A549 (cell line): ENCODE measurements around the gene DCLK1. TPM values are rescaled to one million over a fixed set of nuclear protein-coding genes. Genes with fewer than 3 reads are reported as not detected.

Experiments used
- ATAC-seq, 2 experiments: fragments of 200-7000 bp in 1 of 2; fragments of >200 bp in 1 of 2; cut with Nextera tagmentation in 1 of 2; cut with Tn5 transposase in 1 of 2; 3 replicates each; pipeline versions ENCODE4 v1.8.0 to v1.9.1; 2018 to 2020; ENCODE audit warnings: mild to moderate bottlenecking in 1 of 2, moderate library complexity in 1 of 2
- CTCF ChIA-PET: fragments of 300-600 bp; sonication (Branson Sonifier 250); formaldehyde crosslinking; extraction: SDS; loops from one replicate; lab custom pipeline; 2021; ENCODE audit warnings: antibody characterized with exemption, inconsistent platforms; lab: Yijun Ruan, JAX
- POLR2A ChIA-PET: fragments of 350-600 bp; formaldehyde crosslinking; extraction: SDS; loops from one replicate; lab custom pipeline; 2021; ENCODE audit warnings: antibody characterized with exemption, inconsistent platforms; lab: Yijun Ruan, JAX
- DNase-seq, 2 experiments: peaks; one replicate each; pipeline versions ENCODE4 v3.0.0 to v3.0.0-alpha.2; 2011 to 2016; ENCODE audit warnings: low read depth in 1 of 2, low spot score in 1 of 2
- FAIRE-seq: peaks from 2 replicates; lab custom pipeline; 2011; peaks lifted over from hg19 to GRCh38; lab: Jason Lieb, UNC
- H3K27ac ChIP-seq, 2 experiments: fragments of >200 bp; sonication (Bioruptor Twin); formaldehyde crosslinking; 3 replicates each; pipeline ENCODE4 v1.5.1; 2016 to 2017
- H3K4me1 ChIP-seq: fragments of >200 bp; sonication (Bioruptor Twin); formaldehyde crosslinking; 3 replicates; pipeline ENCODE4 v1.6.1; 2016
- H3K4me2 ChIP-seq: fragments of >200 bp; sonication (Bioruptor Twin); formaldehyde crosslinking; 3 replicates; pipeline ENCODE4 v1.6.1; 2016
- H3K4me3 ChIP-seq: fragments of >200 bp; sonication (Bioruptor Twin); formaldehyde crosslinking; 3 replicates; pipeline ENCODE4 v1.5.1; 2016
- H3K9me3 ChIP-seq: fragments of >200 bp; sonication (Bioruptor Twin); formaldehyde crosslinking; 3 replicates; pipeline ENCODE4 v1.6.1; 2016
- CHD2 ChIP-seq: fragments of 150-350 bp; IDR thresholded peaks from 2 replicates; pipeline ENCODE4 v1.6.1; 2014; ENCODE audit warnings: low read length; ENCODE audit not compliant: partially characterized antibody
- EP300 ChIP-seq, 2 experiments: fragments of >200 bp; sonication (Bioruptor Twin); formaldehyde crosslinking; IDR thresholded peaks; 2 replicates in 1 of 2; 3 replicates in 1 of 2; pipeline ENCODE4 v1.6.1; 2016 to 2017
- ESRRA ChIP-seq: fragments of 150-350 bp; IDR thresholded peaks from 2 replicates; pipeline ENCODE4 v1.6.1; 2014; ENCODE audit warnings: mild to moderate bottlenecking, low read length, borderline replicate concordance
- FOSB ChIP-seq: fragments of 250-450 bp; sonication (Bioruptor Pico); IDR thresholded peaks from 2 replicates; pipeline ENCODE4 v1.5.0; 2020; ENCODE audit warnings: mild to moderate bottlenecking, moderate library complexity
- GATA3 ChIP-seq: IDR thresholded peaks from 2 replicates; pipeline ENCODE4 v1.6.1; 2012; ENCODE audit warnings: borderline replicate concordance
- HEYL ChIP-seq: fragments of 250-450 bp; sonication (Bioruptor Pico); IDR thresholded peaks from 2 replicates; pipeline ENCODE4 v1.8.0; 2021; ENCODE audit warnings: mild to moderate bottlenecking, moderate library complexity
- JUN ChIP-seq, 2 experiments: fragments of >200 bp; sonication (Bioruptor Twin); formaldehyde crosslinking; IDR thresholded peaks; 2 replicates in 1 of 2; 3 replicates in 1 of 2; pipeline ENCODE4 v1.6.1; 2016 to 2017
- JUNB ChIP-seq: fragments of >200 bp; sonication (Bioruptor Twin); formaldehyde crosslinking; IDR thresholded peaks from 2 replicates; pipeline ENCODE4 v1.6.1; 2016
- MAZ ChIP-seq: fragments of 150-350 bp; IDR thresholded peaks from 2 replicates; pipeline ENCODE4 v1.6.1; 2014; ENCODE audit warnings: antibody characterized with exemption, low read depth, low read length, borderline replicate concordance
- MYC ChIP-seq: IDR thresholded peaks from 2 replicates; pipeline ENCODE4 v1.6.1; 2012; ENCODE audit warnings: mild to moderate bottlenecking, inconsistent platforms, low read length, improper control_type of control experiment, borderline replicate concordance
- NFE2L2 ChIP-seq: fragments of 150-350 bp; conservative IDR thresholded peaks from 2 replicates; pipeline ENCODE4 v1.6.1; 2014; ENCODE audit warnings: low read length
- NPAS2 ChIP-seq: fragments of 250-450 bp; sonication (Bioruptor Pico); IDR thresholded peaks from 2 replicates; pipeline ENCODE4 v1.8.0; 2022; ENCODE audit warnings: mild to moderate bottlenecking, moderate library complexity, borderline replicate concordance
- PHF8 ChIP-seq: fragments of 200-600 bp; sonication (generic); IDR thresholded peaks from 2 replicates; pipeline ENCODE4 v1.6.1; 2016; ENCODE audit warnings: low read depth, mild to moderate bottlenecking, antibody characterized with exemption, moderate library complexity, borderline replicate concordance
- POLR2A ChIP-seq: IDR thresholded peaks from 2 replicates; pipeline ENCODE4 v1.6.1; 2012; ENCODE audit warnings: mild to moderate bottlenecking, low read length
- POLR2AphosphoS2 ChIP-seq: conservative IDR thresholded peaks from 2 replicates; pipeline ENCODE4 v1.6.1; 2012; ENCODE audit warnings: low read length, improper control_type of control experiment, inconsistent platforms
- RAD21 ChIP-seq, 2 experiments: fragments of >200 bp in 1 of 2; sonication (Bioruptor Twin) in 1 of 2; formaldehyde crosslinking in 1 of 2; IDR thresholded peaks in 1 of 2; conservative IDR thresholded peaks in 1 of 2; 2 replicates in 1 of 2; 3 replicates in 1 of 2; pipeline ENCODE4 v1.6.1; 2012 to 2018; ENCODE audit warnings: inconsistent platforms in 1 of 2
- RCOR1 ChIP-seq: fragments of 150-350 bp; IDR thresholded peaks from 2 replicates; pipeline ENCODE4 v1.6.1; 2014; ENCODE audit warnings: antibody characterized with exemption, low read length, low read depth
- RFX5 ChIP-seq: fragments of 450-650 bp; IDR thresholded peaks from 2 replicates; pipeline ENCODE4 v1.7.1; 2014; ENCODE audit warnings: antibody characterized with exemption, mild to moderate bottlenecking, moderate library complexity
- ZNF302 ChIP-seq: fragments of 250-450 bp; sonication (Bioruptor Pico); IDR thresholded peaks from 2 replicates; pipeline ENCODE4 v1.9.0; 2021; ENCODE audit warnings: inconsistent platforms, mild to moderate bottlenecking, moderate library complexity
- WGBS: methylation state at CpG from one replicate; pipeline ENCODE4 v1.1.6; 2017; ENCODE audit errors: missing lambda C conversion rate; 5-methylcytosine and 5-hydroxymethylcytosine counted together
- polyA plus RNA-seq, 4 experiments: library from polyadenylated mRNA; depleted of rRNA in 3 of 4; stranded (reverse); fragments of >200 nt; fragmentation: RNase III in 1 of 4; extraction: RNeasy Plus Mini Kit Qiagen cat#74134 plus additional on column Dnase treatment in 1 of 4; gene quantifications; 2 replicates in 3 of 4; 3 replicates in 1 of 4; pipeline ENCODE4 v1.2.3, GENCODE V29; 2011 to 2017
- TF ChIP-seq, protein P1 (sequence below): IDR thresholded peaks from 2 replicates; pipeline ENCODE4 v1.6.1; 2012
- TF ChIP-seq, protein P2 (sequence below): fragments of 250-450 bp; sonication (Bioruptor Pico); IDR thresholded peaks from 2 replicates; pipeline ENCODE4 v1.5.0; 2020; ENCODE audit warnings: low read depth, mild to moderate bottlenecking, moderate library complexity
- TF ChIP-seq, protein P3 (sequence below): fragments of >200 bp; sonication (Bioruptor Twin); formaldehyde crosslinking; IDR thresholded peaks from 3 replicates; pipeline ENCODE4 v1.5.1; 2016
- TF ChIP-seq, protein P4 (sequence below): fragments of 450-650 bp; IDR thresholded peaks from 2 replicates; pipeline ENCODE4 v1.6.1; 2014; ENCODE audit warnings: antibody characterized with exemption
- TF ChIP-seq, protein P5 (sequence below): fragments of 200-600 bp; sonication (generic); IDR thresholded peaks from 2 replicates; pipeline ENCODE4 v1.6.1; 2016; ENCODE audit warnings: antibody characterized with exemption, mild to moderate bottlenecking, moderate library complexity
- TF ChIP-seq, protein P6 (sequence below): fragments of >200 bp; sonication (Bioruptor Twin); formaldehyde crosslinking; IDR thresholded peaks from 2 replicates; pipeline ENCODE4 v1.6.1; 2016

DCLK1 gene
- polyA plus RNA-seq, 2 of the 4 experiments (the other 2 are of a cell fraction) = 0.13 to 0.21 TPM

DNA sequence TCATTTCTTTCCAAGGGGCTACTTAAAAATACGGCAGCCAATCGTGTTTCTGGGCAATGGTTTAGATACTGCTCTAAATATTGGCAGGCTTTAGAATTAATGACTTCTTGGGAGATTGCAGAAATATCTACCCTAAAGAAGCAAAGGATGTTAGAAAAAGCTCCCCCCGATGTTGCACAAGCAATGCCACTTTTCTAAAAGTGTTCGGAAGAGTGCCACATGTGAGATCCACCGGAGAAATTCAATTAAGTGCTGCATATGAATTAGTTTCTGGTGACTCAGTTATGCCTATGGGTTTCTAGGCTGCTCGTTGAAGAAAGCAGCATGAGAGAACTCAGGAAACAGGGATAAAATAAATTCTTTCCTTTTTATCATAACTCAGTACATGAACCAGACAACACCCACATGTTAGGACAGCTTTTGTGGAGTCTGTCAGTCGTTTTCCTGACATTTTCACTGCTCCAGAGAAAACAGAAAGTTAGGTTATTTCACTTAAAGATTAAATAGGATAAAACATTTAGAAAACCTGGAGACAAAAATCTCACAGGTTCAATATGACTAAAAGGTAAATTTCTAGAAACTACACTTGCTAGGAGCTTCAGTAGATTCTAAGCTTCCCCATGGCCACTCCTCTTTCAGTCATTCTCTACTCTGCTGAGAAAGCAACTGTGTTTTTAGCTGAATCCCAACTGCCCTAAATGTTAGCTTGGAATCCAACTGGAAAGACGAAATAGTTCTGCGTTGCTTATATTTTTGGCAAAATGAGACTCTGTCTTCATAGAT is 244.7 kb downstream of the DCLK1 start (continued):
- TF ChIP-seq, protein P1, sequence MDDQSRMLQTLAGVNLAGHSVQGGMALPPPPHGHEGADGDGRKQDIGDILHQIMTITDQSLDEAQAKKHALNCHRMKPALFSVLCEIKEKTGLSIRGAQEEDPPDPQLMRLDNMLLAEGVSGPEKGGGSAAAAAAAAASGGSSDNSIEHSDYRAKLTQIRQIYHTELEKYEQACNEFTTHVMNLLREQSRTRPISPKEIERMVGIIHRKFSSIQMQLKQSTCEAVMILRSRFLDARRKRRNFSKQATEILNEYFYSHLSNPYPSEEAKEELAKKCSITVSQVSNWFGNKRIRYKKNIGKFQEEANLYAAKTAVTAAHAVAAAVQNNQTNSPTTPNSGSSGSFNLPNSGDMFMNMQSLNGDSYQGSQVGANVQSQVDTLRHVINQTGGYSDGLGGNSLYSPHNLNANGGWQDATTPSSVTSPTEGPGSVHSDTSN = no peak

DNA sequence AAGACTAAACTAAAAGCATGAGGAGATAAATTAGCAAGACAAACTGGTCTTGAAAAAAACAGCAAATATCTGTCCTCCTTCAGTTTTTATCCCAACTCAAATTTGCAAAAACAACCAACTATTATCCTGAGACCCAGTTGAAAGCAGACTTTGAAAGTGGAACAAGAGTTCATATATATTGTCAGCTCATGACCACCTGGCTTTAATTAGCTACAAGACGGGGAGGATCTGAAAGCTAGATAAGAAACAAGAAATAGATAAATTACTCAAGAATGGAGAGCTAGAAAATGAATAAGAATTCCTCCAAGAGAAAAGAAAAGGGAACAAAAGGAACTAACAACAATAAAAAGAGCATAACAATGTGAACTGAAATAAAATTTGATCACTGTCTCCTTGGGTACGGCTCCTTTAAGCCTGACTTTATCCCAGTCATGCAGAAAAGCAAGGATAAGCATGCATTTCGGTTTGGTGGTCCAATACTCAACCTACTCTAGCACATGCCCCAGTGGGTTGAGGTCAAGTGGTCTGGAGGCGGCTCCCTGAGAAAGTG is 246.9 kb downstream of the DCLK1 start:
- no peak for FAIRE-seq
- CTCF ChIA-PET = interaction anchor here (0.7 kb wide), 1 partner anchor 95 kb away, joined by 3 read pairs; no protein-coding TSS in a partner anchor
- no peak for ATAC-seq
- Histone ChIP-seq H3K27ac (no peak overlapping the region), H3K9me3 (no peaks in the 10 kb centered on the region), H3K4me2 (no peak overlapping the region), H3K4me1 (no peaks in the 10 kb centered on the region), H3K4me3 (no peak overlapping the region)
- WGBS = 39% methylated on average over 4 of the region's 4 CpGs
- TF ChIP-seq MAZ (no peak), NFE2L2 (no peak), NPAS2 (CRISPR knock-in tag) (no peak), MYC (no peak), POLR2AphosphoS2 (no peak), HEYL (CRISPR knock-in tag) (no peak), FOSB (CRISPR knock-in tag) (no peak), POLR2A (no peak), RAD21 (conservative IDR thresholded peaks at IDR 0.05 in 1 of 2, IDR thresholded peaks at IDR 0.05 in 1 of 2) (no peak), EP300 (IDR thresholded peaks at IDR 0.05) (no peak), JUNB (no peak), ESRRA (no peak), ZNF302 (CRISPR knock-in tag) (no peak), RCOR1 (no peak), RFX5 (no peak), JUN (IDR thresholded peaks at IDR 0.05) (no peak), CHD2 (no peak)
- TF ChIP-seq, protein P2, sequence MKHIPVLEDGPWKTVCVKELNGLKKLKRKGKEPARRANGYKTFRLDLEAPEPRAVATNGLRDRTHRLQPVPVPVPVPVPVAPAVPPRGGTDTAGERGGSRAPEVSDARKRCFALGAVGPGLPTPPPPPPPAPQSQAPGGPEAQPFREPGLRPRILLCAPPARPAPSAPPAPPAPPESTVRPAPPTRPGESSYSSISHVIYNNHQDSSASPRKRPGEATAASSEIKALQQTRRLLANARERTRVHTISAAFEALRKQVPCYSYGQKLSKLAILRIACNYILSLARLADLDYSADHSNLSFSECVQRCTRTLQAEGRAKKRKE (CRISPR knock-in tag) = no peak
- TF ChIP-seq, protein P3, sequence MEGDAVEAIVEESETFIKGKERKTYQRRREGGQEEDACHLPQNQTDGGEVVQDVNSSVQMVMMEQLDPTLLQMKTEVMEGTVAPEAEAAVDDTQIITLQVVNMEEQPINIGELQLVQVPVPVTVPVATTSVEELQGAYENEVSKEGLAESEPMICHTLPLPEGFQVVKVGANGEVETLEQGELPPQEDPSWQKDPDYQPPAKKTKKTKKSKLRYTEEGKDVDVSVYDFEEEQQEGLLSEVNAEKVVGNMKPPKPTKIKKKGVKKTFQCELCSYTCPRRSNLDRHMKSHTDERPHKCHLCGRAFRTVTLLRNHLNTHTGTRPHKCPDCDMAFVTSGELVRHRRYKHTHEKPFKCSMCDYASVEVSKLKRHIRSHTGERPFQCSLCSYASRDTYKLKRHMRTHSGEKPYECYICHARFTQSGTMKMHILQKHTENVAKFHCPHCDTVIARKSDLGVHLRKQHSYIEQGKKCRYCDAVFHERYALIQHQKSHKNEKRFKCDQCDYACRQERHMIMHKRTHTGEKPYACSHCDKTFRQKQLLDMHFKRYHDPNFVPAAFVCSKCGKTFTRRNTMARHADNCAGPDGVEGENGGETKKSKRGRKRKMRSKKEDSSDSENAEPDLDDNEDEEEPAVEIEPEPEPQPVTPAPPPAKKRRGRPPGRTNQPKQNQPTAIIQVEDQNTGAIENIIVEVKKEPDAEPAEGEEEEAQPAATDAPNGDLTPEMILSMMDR = no peak
- POLR2A ChIA-PET = no interaction called here
- DNase-seq = no peak

DNA sequence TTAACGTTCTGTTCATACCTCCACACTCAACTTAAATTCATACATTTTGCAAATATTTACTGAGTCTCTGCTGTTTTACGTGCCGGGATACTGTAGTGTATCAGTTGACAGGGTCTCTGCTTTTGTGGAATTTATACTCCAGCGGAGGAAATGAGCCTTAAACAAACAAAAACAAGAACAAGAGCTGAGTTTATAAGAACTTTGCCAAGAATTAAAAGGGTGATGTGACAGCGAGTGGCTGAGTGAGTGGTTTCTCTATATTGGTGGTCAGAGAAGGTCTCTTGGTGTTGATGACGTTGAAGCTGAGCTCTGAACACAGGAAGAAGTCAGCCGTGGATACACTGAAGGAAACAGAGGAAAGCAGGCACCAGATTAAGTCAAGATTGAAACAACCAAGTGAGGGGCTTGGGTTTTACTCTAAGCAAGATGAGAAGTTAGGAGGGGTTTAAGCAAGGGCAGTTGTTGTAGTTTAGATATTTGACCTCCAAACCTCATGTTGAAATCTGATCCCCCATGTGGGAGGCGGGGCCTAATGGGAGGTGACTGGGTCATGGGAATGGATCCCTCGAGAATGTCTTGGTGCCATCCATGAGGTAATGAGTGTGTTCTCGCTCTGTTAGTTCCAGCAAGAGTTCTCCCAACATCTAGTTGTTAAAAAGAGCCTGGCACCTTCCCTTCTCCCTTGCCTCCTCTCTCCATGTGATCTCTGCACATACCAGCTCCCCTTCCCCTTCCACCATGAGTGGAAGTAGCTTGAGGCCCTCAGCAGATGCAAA is 248.3 kb downstream of the DCLK1 start:
- no peaks in the 10 kb centered on the region for H3K9me3 ChIP-seq
- 24% methylated on average over 10 of the region's 10 CpGs for WGBS
- no peak for FAIRE-seq
- H3K27ac ChIP-seq = no peak overlapping the region
- H3K4me2 ChIP-seq = no peak overlapping the region
- H3K4me1 ChIP-seq = no peaks in the 10 kb centered on the region
- no peak for DNase-seq
- no peak overlapping the region for H3K4me3 ChIP-seq
- CTCF ChIA-PET = no interaction called here
- ATAC-seq = no peak
- POLR2A ChIA-PET = no interaction called here
- TF ChIP-seq, protein P4, sequence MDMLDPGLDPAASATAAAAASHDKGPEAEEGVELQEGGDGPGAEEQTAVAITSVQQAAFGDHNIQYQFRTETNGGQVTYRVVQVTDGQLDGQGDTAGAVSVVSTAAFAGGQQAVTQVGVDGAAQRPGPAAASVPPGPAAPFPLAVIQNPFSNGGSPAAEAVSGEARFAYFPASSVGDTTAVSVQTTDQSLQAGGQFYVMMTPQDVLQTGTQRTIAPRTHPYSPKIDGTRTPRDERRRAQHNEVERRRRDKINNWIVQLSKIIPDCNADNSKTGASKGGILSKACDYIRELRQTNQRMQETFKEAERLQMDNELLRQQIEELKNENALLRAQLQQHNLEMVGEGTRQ = no peak
- no peak for TF ChIP-seq GATA3
- TF ChIP-seq, protein P5, sequence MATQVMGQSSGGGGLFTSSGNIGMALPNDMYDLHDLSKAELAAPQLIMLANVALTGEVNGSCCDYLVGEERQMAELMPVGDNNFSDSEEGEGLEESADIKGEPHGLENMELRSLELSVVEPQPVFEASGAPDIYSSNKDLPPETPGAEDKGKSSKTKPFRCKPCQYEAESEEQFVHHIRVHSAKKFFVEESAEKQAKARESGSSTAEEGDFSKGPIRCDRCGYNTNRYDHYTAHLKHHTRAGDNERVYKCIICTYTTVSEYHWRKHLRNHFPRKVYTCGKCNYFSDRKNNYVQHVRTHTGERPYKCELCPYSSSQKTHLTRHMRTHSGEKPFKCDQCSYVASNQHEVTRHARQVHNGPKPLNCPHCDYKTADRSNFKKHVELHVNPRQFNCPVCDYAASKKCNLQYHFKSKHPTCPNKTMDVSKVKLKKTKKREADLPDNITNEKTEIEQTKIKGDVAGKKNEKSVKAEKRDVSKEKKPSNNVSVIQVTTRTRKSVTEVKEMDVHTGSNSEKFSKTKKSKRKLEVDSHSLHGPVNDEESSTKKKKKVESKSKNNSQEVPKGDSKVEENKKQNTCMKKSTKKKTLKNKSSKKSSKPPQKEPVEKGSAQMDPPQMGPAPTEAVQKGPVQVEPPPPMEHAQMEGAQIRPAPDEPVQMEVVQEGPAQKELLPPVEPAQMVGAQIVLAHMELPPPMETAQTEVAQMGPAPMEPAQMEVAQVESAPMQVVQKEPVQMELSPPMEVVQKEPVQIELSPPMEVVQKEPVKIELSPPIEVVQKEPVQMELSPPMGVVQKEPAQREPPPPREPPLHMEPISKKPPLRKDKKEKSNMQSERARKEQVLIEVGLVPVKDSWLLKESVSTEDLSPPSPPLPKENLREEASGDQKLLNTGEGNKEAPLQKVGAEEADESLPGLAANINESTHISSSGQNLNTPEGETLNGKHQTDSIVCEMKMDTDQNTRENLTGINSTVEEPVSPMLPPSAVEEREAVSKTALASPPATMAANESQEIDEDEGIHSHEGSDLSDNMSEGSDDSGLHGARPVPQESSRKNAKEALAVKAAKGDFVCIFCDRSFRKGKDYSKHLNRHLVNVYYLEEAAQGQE = no peak
- TF ChIP-seq, protein P6, sequence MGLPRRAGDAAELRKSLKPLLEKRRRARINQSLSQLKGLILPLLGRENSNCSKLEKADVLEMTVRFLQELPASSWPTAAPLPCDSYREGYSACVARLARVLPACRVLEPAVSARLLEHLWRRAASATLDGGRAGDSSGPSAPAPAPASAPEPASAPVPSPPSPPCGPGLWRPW = no peak
- TF ChIP-seq PHF8 = no peak
